HCT116 (cell line): Measurements from ENCODE around the gene DHDH. TPM values are rescaled to one million over a fixed set of nuclear protein-coding genes. Genes with fewer than 3 reads are reported as not detected.
A peak's percentile ranks its signal among the peaks of the same experiment; 100 is the strongest.

ENCODE experiments used
- ATAC-seq: fragments of 200-7000 bp; cut with Tn5 transposase; 2 replicates; pipeline ENCODE4 v1.9.1; 2020; ENCODE audit warnings: mild to moderate bottlenecking, moderate library complexity
- BruUV-seq: library from RNA; stranded (reverse); fragments of 400-500 nt; replicated peaks from 2 replicates; lab custom pipeline; 2021; lab: Mats Ljungman, UMichigan
- CTCF ChIA-PET: fragments of 300-600 bp; sonication (Branson Sonifier 250); formaldehyde crosslinking; loops from one replicate; lab custom pipeline; 2021; ENCODE audit warnings: antibody characterized with exemption; lab: Charles Lee
- POLR2A ChIA-PET: fragments of 300-600, 350-600 bp; sonication (Branson Sonifier 250); formaldehyde crosslinking; loops from one replicate; lab custom pipeline; 2021; ENCODE audit warnings: antibody characterized with exemption; lab: Charles Lee
- RAD21 ChIA-PET, 2 experiments: fragments of 300-600 bp; sonication (Branson Sonifier 250); formaldehyde crosslinking; loops; one replicate each; lab custom pipeline; 2023; ENCODE audit warnings: low total read pairs in 2 of 2; ENCODE audit not compliant: uncharacterized antibody in 2 of 2, unreplicated experiment in 2 of 2, low non-redundant PET in 1 of 2; lab: Charles Lee
- DNase-seq: peaks from one replicate; pipeline ENCODE4 v3.0.0-alpha.2; 2010; ENCODE audit warnings: low read depth, low spot score
- H2AFZ ChIP-seq: fragments of 200-600 bp; shearing (Covaris generic), sonication (generic); 2 replicates; pipeline ENCODE4 v1.6.1; 2017; ENCODE audit warnings: low read depth, mixed run types, mixed read lengths, antibody characterized with exemption, low read length; ENCODE audit not compliant: poor library complexity, severe bottlenecking
- H3K27ac ChIP-seq: 2 replicates; pipeline ENCODE4 v1.5.1; 2012; ENCODE audit warnings: low read depth, low read length
- H3K27me3 ChIP-seq: fragments of 200-600 bp; sonication (generic); 2 replicates; pipeline ENCODE4 v1.6.1; 2016; ENCODE audit warnings: mixed run types, low read length, mixed read lengths; ENCODE audit not compliant: insufficient read depth
- H3K36me3 ChIP-seq, 2 experiments: fragments of 200-500 bp in 1 of 2; fragments of 200-600 bp in 1 of 2; sonication (Bioruptor generic) in 1 of 2; sonication (generic) in 1 of 2; 2 replicates each; pipeline versions ENCODE4 v1.5.1 to v1.6.1; 2014 to 2016; ENCODE audit warnings: low read length in 2 of 2, inconsistent platforms in 1 of 2, mixed read lengths in 1 of 2, mixed run types in 1 of 2; ENCODE audit not compliant: insufficient read depth in 2 of 2, control insufficient read depth in 1 of 2
- H3K4me1 ChIP-seq, 2 experiments: fragments of 200-600 bp in 1 of 2; sonication (generic) in 1 of 2; 2 replicates each; pipeline versions ENCODE4 v1.5.1 to v1.6.1; 2012 to 2017; ENCODE audit warnings: low read length in 2 of 2, inconsistent platforms in 1 of 2, mild to moderate bottlenecking in 1 of 2, mixed read lengths in 1 of 2, mixed run types in 1 of 2, moderate library complexity in 1 of 2; ENCODE audit not compliant: insufficient read depth in 2 of 2, control insufficient read depth in 1 of 2
- H3K4me2 ChIP-seq: fragments of 200-600 bp; sonication (generic); 2 replicates; pipeline ENCODE4 v1.6.1; 2017; ENCODE audit warnings: mixed run types, low read length, mixed read lengths
- H3K4me3 ChIP-seq, 2 experiments: fragments of 200-600 bp in 1 of 2; sonication (generic) in 1 of 2; replicated peaks in 1 of 2; 2 replicates each; pipeline ENCODE4 v1.5.1; 2011 to 2016; ENCODE audit warnings: low read length in 2 of 2, control low read depth in 1 of 2, low read depth in 1 of 2, mild to moderate bottlenecking in 1 of 2, mixed read lengths in 1 of 2, mixed run types in 1 of 2
- H3K79me2 ChIP-seq: fragments of 200-600 bp; sonication (generic); 2 replicates; pipeline ENCODE4 v1.6.1; 2017; ENCODE audit warnings: mild to moderate bottlenecking, mixed run types, low read length, moderate library complexity, mixed read lengths; ENCODE audit not compliant: insufficient read depth
- H3K9ac ChIP-seq: fragments of 200-600 bp; sonication (generic); 2 replicates; pipeline ENCODE4 v1.6.1; 2016; ENCODE audit warnings: low read length, mixed read lengths
- H3K9me2 ChIP-seq: fragments of 200-600 bp; sonication (generic), shearing (Covaris generic); 2 replicates; pipeline ENCODE4 v1.6.1; 2017; ENCODE audit warnings: mixed run types, mild to moderate bottlenecking, moderate library complexity; ENCODE audit not compliant: insufficient read depth
- H3K9me3 ChIP-seq, 2 experiments: fragments of 200-500 bp in 1 of 2; fragments of 200-600 bp in 1 of 2; sonication (Bioruptor generic) in 1 of 2; sonication (generic) in 1 of 2; 2 replicates each; pipeline ENCODE4 v1.6.1; 2014 to 2017; ENCODE audit warnings: low read length in 2 of 2, mixed read lengths in 2 of 2, inconsistent platforms in 1 of 2, low read depth in 1 of 2, mild to moderate bottlenecking in 1 of 2, mixed run types in 1 of 2, moderate library complexity in 1 of 2; ENCODE audit not compliant: control insufficient read depth in 1 of 2, insufficient read depth in 1 of 2
- H4K20me1 ChIP-seq: fragments of 200-600 bp; sonication (generic), shearing (Covaris generic); 2 replicates; pipeline ENCODE4 v1.6.1; 2017; ENCODE audit warnings: mixed run types, mild to moderate bottlenecking, moderate library complexity; ENCODE audit not compliant: insufficient read depth
- ELF1 ChIP-seq: IDR thresholded peaks from 2 replicates; pipeline ENCODE4 v1.6.1; 2012; ENCODE audit warnings: low read depth, borderline replicate concordance
- POLR2A ChIP-seq: IDR thresholded peaks from 2 replicates; pipeline ENCODE4 v1.7.0; 2011; ENCODE audit warnings: borderline replicate concordance; ENCODE audit not compliant: insufficient read depth, insufficient read length; ENCODE audit errors: extremely low read depth
- POLR2AphosphoS5 ChIP-seq: IDR thresholded peaks from 2 replicates; pipeline ENCODE4 v1.6.1; 2011; ENCODE audit warnings: mild to moderate bottlenecking, low read depth, low read length, moderate library complexity
- RAD21 ChIP-seq: IDR thresholded peaks from 2 replicates; pipeline ENCODE4 v1.6.1; 2012; ENCODE audit warnings: low read depth, mild to moderate bottlenecking
- SP1 ChIP-seq: IDR thresholded peaks from 2 replicates; pipeline ENCODE4 v1.6.1; 2012; ENCODE audit warnings: low read depth
- SRF ChIP-seq: IDR thresholded peaks from 2 replicates; pipeline ENCODE4 v1.6.1; 2012; ENCODE audit warnings: low read depth
- YY1 ChIP-seq: IDR thresholded peaks from 2 replicates; pipeline ENCODE4 v1.6.1; 2011; ENCODE audit warnings: low read length, low read depth, moderate library complexity, mild to moderate bottlenecking; ENCODE audit not compliant: insufficient replicate concordance; ENCODE audit errors: extremely low read depth
- ZFX ChIP-seq: fragments of 450-650 bp; IDR thresholded peaks from 2 replicates; pipeline ENCODE4 v1.6.1; 2017
- ZNF274 ChIP-seq: fragments of 200-500 bp; sonication (Bioruptor generic); IDR thresholded peaks from 2 replicates; pipeline ENCODE4 v1.6.1; 2014; ENCODE audit warnings: mild to moderate bottlenecking, low read depth, low read length, inconsistent platforms
- intact Hi-C: fragments of 100-400 bp; cut with micrococcal nuclease; formaldehyde crosslinking; loops from 2 replicates; pipeline ENCODE4 v1.10.0; 2022
- total RNA-seq: library from RNA; stranded (reverse); gene quantifications from one replicate; pipeline ENCODE4 v1.2.1, GENCODE V29; 2021; ENCODE audit not compliant: unreplicated experiment

The DHDH gene
- total RNA-seq, 1 experiment from 2014 or later: 8.6 TPM

DNA sequence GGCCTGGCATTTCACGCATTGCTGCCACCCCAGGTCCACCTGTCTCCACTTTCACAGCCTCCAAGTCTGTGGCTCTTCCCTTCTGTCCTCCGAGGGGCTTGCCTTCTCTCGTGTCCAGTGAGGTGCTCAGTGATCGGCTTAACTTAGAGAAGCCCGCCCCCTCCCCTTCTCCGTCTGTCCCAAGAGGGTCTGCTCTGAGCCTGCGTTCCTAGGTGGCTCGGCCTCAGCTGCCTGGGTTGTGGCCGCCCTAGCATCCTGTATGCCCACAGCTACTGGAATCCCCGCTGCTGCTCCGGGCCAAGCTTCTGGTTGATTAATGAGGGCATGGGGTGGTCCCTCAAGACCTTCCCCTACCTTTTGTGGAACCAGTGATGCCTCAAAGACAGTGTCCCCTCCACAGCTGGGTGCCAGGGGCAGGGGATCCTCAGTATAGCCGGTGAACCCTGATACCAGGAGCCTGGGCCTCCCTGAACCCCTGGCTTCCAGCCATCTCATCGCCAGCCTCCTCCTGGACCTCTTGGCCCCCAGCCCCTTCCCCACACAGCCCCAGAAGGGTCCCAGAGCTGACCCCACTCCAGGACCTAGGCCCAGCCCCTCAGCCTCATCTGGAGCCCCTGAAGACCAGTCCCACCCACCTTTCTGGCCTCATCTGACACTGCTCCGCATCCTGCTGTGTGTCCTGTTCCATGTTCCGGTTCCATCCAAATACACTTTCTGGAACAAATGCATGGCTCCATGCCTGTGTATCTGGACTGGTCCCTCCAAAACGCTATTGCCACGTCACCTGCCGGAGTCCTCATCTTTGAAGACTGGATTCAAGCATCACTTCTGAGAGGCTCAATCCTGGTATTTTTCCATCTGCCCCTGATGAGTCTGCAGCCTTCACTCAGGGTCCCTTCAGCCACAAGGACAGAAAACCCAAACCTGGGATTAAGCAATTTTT is 10.7 kb upstream of the DHDH start:
- POLR2A ChIA-PET: no interaction called here
- no peaks in the 10 kb centered on the region for H3K79me2 ChIP-seq
- no peaks in the 10 kb centered on the region for H4K20me1 ChIP-seq
- H3K4me3 ChIP-seq: no peak overlapping the region
- H3K9ac ChIP-seq: no peak overlapping the region
- TF ChIP-seq YY1: no peak
- TF ChIP-seq POLR2A: no peak
- no peak for TF ChIP-seq SP1
- no peak for TF ChIP-seq SRF
- no peak for TF ChIP-seq ZNF274
- TF ChIP-seq POLR2AphosphoS5: no peak
- TF ChIP-seq ELF1: no peak
- TF ChIP-seq RAD21: no peak
- no peak for TF ChIP-seq ZFX
- TF ChIP-seq, all 23 proteins: peak for 0
- ATAC-seq (no peak), DNase-seq (no peak)
- BruUV-seq: TSS peak; percentile 56
- Histone ChIP-seq H3K36me3 (peaks cover 2 to 3% of the 10 kb centered on the region in 2 experiments; a peak in 1 of 4 replicates), H3K27me3 (no peaks in the 10 kb centered on the region), H2AFZ (no peak overlapping the region), H3K9me2 (no peaks in the 10 kb centered on the region), H3K27ac (no peak overlapping the region), H3K9me3 (no peaks in the 10 kb centered on the region), H3K4me1 (peaks cover 20 to 35% of the 10 kb centered on the region in 2 experiments), H3K4me2 (no peak overlapping the region)
- ChIA-PET RAD21 (no interaction called here), CTCF (no interaction called here)
- intact Hi-C loops: no loop called here
